ENCODE results near the gene RACK1. TPM values are rescaled to one million over a fixed set of nuclear protein-coding genes. Genes with fewer than 3 reads are reported as not detected.

RACK1 gene
- total and polyA plus RNA-seq, 2 of the 13 experiments (the other 11 are each of a cell fraction or from before 2014, with no cell fraction given): 2,514 to 6,141 TPM

DNA sequence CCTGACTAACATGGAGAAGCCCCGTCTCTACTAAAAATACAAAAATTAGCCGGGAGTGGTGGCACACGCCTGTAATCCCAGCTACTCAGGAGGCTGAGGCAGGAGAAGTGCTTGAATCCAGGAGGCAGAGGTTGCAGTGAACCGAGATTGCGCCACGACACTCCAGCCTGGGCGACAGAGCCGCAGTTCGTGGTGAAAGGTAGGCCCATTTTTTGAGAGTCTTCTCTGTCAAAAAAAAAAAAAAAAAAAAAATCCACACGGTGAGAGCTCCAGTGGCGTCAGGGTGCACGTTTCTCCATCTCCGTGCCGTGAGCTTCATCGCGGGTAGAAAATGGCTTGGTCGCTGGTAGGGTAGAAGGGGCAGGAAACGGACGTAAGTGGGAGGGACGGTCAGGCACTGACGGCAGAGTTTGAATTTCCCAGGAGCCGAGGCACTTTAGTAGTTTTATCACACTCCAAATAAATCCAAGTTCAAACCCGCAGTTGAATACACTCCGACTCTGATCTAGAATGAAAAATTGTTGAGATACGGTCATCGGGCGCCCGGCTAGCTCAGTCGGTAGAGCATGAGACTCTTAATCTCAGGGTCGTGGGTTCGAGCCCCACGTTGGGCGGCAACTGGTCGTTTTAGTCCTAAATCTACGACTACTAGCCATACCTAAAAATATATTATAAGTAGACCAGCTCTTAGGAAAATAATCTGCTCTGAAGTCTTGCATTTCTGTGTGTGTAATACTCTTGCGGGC, 36.3 kb downstream of the RACK1 start (continued):
- no peak for TF ChIP-seq KDM1A (CRISPR knock-in tag; IDR thresholded peaks at IDR 0.05)
- no peak for TF ChIP-seq ZNF589 (CRISPR knock-in tag; conservative IDR thresholded peaks at IDR 0.05)
- TF ChIP-seq SOX5 (CRISPR knock-in tag; IDR thresholded peaks at IDR 0.05; ENCODE audit: borderline replicate concordance): peak; percentile 43; the same call in 1 of the 2 replicates
- TF ChIP-seq SALL1 (CRISPR knock-in tag; IDR thresholded peaks at IDR 0.05): peak; percentile 32
- TF ChIP-seq GATAD2A (CRISPR knock-in tag; IDR thresholded peaks at IDR 0.05): peak; percentile 68
- no peak for TF ChIP-seq SSRP1 (CRISPR knock-in tag; IDR thresholded peaks at IDR 0.05)
- TF ChIP-seq, protein P1, sequence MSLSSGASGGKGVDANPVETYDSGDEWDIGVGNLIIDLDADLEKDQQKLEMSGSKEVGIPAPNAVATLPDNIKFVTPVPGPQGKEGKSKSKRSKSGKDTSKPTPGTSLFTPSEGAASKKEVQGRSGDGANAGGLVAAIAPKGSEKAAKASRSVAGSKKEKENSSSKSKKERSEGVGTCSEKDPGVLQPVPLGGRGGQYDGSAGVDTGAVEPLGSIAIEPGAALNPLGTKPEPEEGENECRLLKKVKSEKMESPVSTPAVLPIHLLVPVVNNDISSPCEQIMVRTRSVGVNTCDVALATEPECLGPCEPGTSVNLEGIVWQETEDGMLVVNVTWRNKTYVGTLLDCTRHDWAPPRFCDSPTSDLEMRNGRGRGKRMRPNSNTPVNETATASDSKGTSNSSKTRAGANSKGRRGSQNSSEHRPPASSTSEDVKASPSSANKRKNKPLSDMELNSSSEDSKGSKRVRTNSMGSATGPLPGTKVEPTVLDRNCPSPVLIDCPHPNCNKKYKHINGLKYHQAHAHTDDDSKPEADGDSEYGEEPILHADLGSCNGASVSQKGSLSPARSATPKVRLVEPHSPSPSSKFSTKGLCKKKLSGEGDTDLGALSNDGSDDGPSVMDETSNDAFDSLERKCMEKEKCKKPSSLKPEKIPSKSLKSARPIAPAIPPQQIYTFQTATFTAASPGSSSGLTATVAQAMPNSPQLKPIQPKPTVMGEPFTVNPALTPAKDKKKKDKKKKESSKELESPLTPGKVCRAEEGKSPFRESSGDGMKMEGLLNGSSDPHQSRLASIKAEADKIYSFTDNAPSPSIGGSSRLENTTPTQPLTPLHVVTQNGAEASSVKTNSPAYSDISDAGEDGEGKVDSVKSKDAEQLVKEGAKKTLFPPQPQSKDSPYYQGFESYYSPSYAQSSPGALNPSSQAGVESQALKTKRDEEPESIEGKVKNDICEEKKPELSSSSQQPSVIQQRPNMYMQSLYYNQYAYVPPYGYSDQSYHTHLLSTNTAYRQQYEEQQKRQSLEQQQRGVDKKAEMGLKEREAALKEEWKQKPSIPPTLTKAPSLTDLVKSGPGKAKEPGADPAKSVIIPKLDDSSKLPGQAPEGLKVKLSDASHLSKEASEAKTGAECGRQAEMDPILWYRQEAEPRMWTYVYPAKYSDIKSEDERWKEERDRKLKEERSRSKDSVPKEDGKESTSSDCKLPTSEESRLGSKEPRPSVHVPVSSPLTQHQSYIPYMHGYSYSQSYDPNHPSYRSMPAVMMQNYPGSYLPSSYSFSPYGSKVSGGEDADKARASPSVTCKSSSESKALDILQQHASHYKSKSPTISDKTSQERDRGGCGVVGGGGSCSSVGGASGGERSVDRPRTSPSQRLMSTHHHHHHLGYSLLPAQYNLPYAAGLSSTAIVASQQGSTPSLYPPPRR (CRISPR knock-in tag; IDR thresholded peaks at IDR 0.05; ENCODE audit: borderline replicate concordance): no peak
- TF ChIP-seq NFIC (IDR thresholded peaks at IDR 0.05; ENCODE audit: low read length): 0 out of 2 replicates have a peak, but pooled peaks have one; percentile 43
- TF ChIP-seq REPIN1 (CRISPR knock-in tag; IDR thresholded peaks at IDR 0.05; ENCODE audit: borderline replicate concordance, low read depth): no peak
- no peak for TF ChIP-seq ZNF841 (CRISPR knock-in tag; IDR thresholded peaks at IDR 0.05; ENCODE audit: borderline replicate concordance)
- TF ChIP-seq POLR2A (IDR thresholded peaks at IDR 0.05; ENCODE audit: insufficient read depth in 1 of 2, low read depth in 2 of 2, low read length in 2 of 2): no peak
- TF ChIP-seq TOPORS (CRISPR knock-in tag; IDR thresholded peaks at IDR 0.05): no peak
- TF ChIP-seq MLXIP (CRISPR knock-in tag; IDR thresholded peaks at IDR 0.05; ENCODE audit: borderline replicate concordance): no peak
- TF ChIP-seq FOXK2 (IDR thresholded peaks at IDR 0.05): no peak
- TF ChIP-seq SKI (IDR thresholded peaks at IDR 0.05; ENCODE audit: partially characterized antibody): no peak
- TF ChIP-seq ATRX (CRISPR knock-in tag; IDR thresholded peaks at IDR 0.05; ENCODE audit: borderline replicate concordance): no peak
- no peak for TF ChIP-seq RBM39 (IDR thresholded peaks at IDR 0.05; ENCODE audit: low read depth, low read length, poor library complexity, severe bottlenecking)
- no peak for TF ChIP-seq MLLT10 (CRISPR knock-in tag; IDR thresholded peaks at IDR 0.05)
- TF ChIP-seq CBX5 (CRISPR knock-in tag; IDR thresholded peaks at IDR 0.05; ENCODE audit: borderline replicate concordance): no peak
- no peak for TF ChIP-seq AGO1 (IDR thresholded peaks at IDR 0.05; ENCODE audit: low read depth, low read length, poor library complexity, severe bottlenecking)
- TF ChIP-seq HNRNPUL1 (IDR thresholded peaks at IDR 0.05; ENCODE audit: low read depth, low read length): no peak
- TF ChIP-seq CBX2 (IDR thresholded peaks at IDR 0.05; ENCODE audit: low read depth, low read length): no peak
- no peak for TF ChIP-seq CBX2 (CRISPR knock-in tag; IDR thresholded peaks at IDR 0.05; ENCODE audit: low read depth)
- no peak for TF ChIP-seq ZNF383 (CRISPR knock-in tag; IDR thresholded peaks at IDR 0.05; ENCODE audit: borderline replicate concordance)
- TF ChIP-seq SETDB1 (CRISPR knock-in tag; IDR thresholded peaks at IDR 0.05; ENCODE audit: borderline replicate concordance): no peak

All from HepG2 (cell line).